K562 (cell line): ENCODE measurements around the gene STMN3. TPM values are rescaled to one million over a fixed set of nuclear protein-coding genes. Genes with fewer than 3 reads are reported as not detected.

ENCODE experiments used
- CXXC5 ChIP-seq: fragments of 250-450 bp; sonication (Bioruptor Pico); IDR thresholded peaks from 2 replicates; pipeline ENCODE4 v1.8.0; 2022; ENCODE audit warnings: inconsistent platforms, mild to moderate bottlenecking, moderate library complexity
- FOXA3 ChIP-seq, 2 experiments: fragments of 450-650 bp in 1 of 2; sonication (generic) in 1 of 2; formaldehyde crosslinking; IDR thresholded peaks in 1 of 2; conservative IDR thresholded peaks in 1 of 2; 2 replicates each; pipeline versions ENCODE4 v1.4.0 to v1.8.0; 2020 to 2022; ENCODE audit warnings: mild to moderate bottlenecking in 2 of 2, missing genetic modification reagents in 1 of 2
- FOXP4 ChIP-seq: sonication (generic); formaldehyde crosslinking; IDR thresholded peaks from 2 replicates; pipeline ENCODE4 v1.8.0; 2022; ENCODE audit warnings: mild to moderate bottlenecking, missing genetic modification reagents, borderline replicate concordance
- KAT2B ChIP-seq: IDR thresholded peaks from one replicate; pipeline ENCODE4 v1.6.1; 2012; ENCODE audit warnings: low read depth, mild to moderate bottlenecking, control low read depth, inconsistent platforms, low read length, moderate library complexity
- KLF13 ChIP-seq: fragments of 450-650 bp; IDR thresholded peaks from 2 replicates; pipeline ENCODE4 v1.6.1; 2016; ENCODE audit warnings: missing genetic modification characterization, low read depth, mild to moderate bottlenecking, missing compliant biosample characterization, moderate library complexity, borderline replicate concordance
- MGA ChIP-seq: fragments of 450-650 bp; IDR thresholded peaks from 2 replicates; pipeline ENCODE4 v1.6.1; 2016; ENCODE audit warnings: mild to moderate bottlenecking, moderate library complexity
- TEAD1 ChIP-seq, 2 experiments: fragments of 450-650 bp in 1 of 2; sonication (generic) in 1 of 2; formaldehyde crosslinking; IDR thresholded peaks; 2 replicates each; pipeline versions ENCODE4 v1.4.0 to v1.8.0; 2020 to 2022; ENCODE audit warnings: mild to moderate bottlenecking in 2 of 2, missing genetic modification reagents in 1 of 2
- ZMIZ1 ChIP-seq, 2 experiments: fragments of 150-350 bp in 1 of 2; IDR thresholded peaks; 2 replicates each; pipeline ENCODE4 v1.6.1; 2012 to 2016; ENCODE audit warnings: low read depth in 2 of 2, low read length in 2 of 2, mild to moderate bottlenecking in 1 of 2, moderate library complexity in 1 of 2
- polyA plus RNA-seq, 8 experiments: library from polyadenylated mRNA; depleted of rRNA in 4 of 8; stranded (reverse) in 5 of 8; unstranded in 3 of 8; fragments of >200 nt; fragmentation: Nextera tagmentation in 2 of 8; fragmentation: Illumina TruSeq in 1 of 8; extraction: Ambion mirVana in 2 of 8; extraction: Trizol in 1 of 8; gene quantifications; 2 replicates each; pipeline versions ENCODE4 v1.2.1 to v1.2.3, GENCODE V29; 2011 to 2014; ENCODE audit warnings: inconsistent platforms in 1 of 8, missing spikeins in 1 of 8
- total RNA-seq, 7 experiments: library from RNA; depleted of rRNA in 6 of 7; stranded (reverse); fragments of >200 nt in 6 of 7; fragmentation: Illumina TruSeq in 2 of 7; extraction: Trizol in 2 of 7; gene quantifications; 2 replicates each; pipeline versions ENCODE4 v1.2.1 to v1.2.3, GENCODE V29; 2011 to 2021; ENCODE audit warnings: low replicate concordance in 1 of 7

The STMN3 gene
- total and polyA plus RNA-seq, 9 of the 15 experiments (the other 6 are each of a cell fraction or from before 2014, with no cell fraction given) = 0.70 to 65.6 (median 29.4) TPM

- TF ChIP-seq CXXC5 (CRISPR knock-in tag) (peak; percentile 70), FOXP4 (peak; percentile 41; the same call in 1 of the 2 replicates), KLF13 (tag) (peak; percentile 73; the same call in 1 of the 2 replicates), KAT2B (no peak), TEAD1 (CRISPR knock-in tag; IDR thresholded peaks at IDR 0.05) (peak in 1 of 2 experiments; percentile 84; a peak in 2 of 4 replicates), FOXA3 (CRISPR knock-in tag; conservative IDR thresholded peaks at IDR 0.05 in 1 of 2, IDR thresholded peaks at IDR 0.05 in 1 of 2) (peak in 1 of 2 experiments; percentile 57; a peak in 2 of 4 replicates), ZMIZ1 (IDR thresholded peaks at IDR 0.05; ENCODE audit: low read depth in 2 of 2, low read length in 2 of 2) (no peak), MGA (peak; percentile 78)
Observed at GRCh38 chr20:63627129-63627750, 26.0 kb downstream of the STMN3 start (continued).
